ENCODE measurements around the gene CLMN.

Gene CLMN, protein sequence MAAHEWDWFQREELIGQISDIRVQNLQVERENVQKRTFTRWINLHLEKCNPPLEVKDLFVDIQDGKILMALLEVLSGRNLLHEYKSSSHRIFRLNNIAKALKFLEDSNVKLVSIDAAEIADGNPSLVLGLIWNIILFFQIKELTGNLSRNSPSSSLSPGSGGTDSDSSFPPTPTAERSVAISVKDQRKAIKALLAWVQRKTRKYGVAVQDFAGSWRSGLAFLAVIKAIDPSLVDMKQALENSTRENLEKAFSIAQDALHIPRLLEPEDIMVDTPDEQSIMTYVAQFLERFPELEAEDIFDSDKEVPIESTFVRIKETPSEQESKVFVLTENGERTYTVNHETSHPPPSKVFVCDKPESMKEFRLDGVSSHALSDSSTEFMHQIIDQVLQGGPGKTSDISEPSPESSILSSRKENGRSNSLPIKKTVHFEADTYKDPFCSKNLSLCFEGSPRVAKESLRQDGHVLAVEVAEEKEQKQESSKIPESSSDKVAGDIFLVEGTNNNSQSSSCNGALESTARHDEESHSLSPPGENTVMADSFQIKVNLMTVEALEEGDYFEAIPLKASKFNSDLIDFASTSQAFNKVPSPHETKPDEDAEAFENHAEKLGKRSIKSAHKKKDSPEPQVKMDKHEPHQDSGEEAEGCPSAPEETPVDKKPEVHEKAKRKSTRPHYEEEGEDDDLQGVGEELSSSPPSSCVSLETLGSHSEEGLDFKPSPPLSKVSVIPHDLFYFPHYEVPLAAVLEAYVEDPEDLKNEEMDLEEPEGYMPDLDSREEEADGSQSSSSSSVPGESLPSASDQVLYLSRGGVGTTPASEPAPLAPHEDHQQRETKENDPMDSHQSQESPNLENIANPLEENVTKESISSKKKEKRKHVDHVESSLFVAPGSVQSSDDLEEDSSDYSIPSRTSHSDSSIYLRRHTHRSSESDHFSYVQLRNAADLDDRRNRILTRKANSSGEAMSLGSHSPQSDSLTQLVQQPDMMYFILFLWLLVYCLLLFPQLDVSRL

DNA sequence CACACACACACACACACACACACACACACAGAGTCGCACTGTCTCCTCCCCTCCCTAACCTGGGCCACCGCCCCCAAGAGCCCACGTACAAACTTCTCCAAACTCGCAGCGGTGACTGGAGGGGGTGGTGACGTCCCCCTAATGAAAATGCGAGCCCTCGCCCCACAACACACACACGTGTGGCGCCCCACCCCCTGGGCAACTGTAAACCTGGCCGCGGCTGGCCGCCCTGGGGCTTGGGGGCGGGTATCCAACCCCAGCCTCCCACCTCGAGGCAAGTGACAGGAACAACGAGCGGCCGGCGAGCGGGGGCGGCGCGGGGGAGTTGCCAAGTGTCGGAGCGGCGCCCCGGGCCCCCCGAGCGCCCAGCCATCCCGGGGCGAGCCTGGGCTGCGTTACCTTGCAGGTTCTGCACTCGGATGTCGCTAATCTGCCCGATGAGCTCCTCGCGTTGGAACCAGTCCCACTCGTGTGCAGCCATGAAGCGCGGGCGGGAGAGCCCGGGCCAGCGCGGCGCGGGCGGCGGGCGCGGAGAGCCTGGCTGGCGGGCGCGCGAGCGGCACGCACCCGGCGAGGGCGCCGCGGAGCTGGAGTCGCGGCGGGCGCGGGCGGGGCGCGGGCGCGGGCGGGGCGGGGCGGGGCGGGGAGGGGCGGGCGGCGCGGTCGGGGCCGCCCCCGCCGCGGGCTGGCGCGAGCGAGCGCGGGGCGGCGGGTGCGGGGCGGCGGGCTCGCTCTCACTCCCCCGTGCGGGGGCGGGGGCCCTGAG, at the start of gene CLMN:
Gene CLMN, minus strand, starts transcription at position 597 of the 766 bp plus-strand sequence. Its CDS starts 116 bp downstream, at position 481.
- peak; percentile 52 for DNase-seq

DNA sequence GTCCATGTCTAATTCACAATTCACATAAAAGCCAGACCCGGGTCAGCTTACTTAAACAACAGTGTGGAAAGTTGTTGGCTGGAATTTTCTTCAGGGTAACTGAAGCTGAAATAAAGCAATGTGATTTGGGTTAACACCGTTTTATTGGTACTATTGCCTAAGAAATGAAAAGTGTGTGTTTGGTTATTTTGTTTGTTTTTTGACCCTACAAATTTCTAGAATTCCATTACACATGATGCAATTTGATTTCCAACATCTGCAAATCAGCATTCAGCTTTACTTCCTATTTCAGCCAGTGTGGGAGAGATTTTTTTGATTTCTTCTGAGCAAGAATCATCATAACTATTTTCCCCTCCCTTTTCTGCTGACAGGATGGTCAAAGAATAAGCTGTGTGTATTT, 45.7 kb upstream of the CLMN start:
- no peak for DNase-seq

DNA sequence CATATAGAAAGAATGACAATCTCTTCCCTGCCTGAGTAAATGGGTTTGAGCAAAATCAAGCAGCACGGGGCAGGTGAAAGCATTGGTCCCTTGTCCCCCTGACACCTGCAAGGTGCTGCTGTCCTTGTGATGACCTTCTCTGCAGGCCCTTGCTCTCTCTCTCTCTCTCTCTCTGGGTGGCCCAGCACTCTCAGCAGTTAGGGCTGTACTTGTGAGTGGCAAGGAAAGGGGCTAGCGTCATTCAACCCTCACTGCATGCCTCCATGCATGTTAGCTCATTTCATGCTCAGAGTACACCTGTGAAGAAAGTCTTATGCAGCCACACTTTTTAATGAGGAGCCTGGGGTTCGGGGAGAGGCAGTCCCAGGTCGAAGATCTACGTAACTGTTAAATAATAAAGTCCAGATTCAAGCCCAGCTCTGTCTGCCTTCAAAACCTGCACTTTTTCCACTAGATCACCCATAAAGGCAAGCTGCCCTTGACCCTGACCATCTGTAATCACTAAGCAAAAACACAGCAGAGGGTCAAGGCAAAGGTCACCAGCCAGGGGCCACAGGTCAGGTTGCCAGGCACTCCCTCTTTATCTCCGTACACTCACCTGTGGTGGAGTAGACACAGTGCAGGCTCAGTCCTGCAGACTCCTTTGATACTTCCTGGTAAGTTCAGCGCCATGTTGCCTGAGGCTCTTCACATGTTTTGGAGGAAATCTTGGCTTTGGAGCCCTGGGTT, 44.9 kb upstream of the CLMN start:
- no peak for DNase-seq

DNA sequence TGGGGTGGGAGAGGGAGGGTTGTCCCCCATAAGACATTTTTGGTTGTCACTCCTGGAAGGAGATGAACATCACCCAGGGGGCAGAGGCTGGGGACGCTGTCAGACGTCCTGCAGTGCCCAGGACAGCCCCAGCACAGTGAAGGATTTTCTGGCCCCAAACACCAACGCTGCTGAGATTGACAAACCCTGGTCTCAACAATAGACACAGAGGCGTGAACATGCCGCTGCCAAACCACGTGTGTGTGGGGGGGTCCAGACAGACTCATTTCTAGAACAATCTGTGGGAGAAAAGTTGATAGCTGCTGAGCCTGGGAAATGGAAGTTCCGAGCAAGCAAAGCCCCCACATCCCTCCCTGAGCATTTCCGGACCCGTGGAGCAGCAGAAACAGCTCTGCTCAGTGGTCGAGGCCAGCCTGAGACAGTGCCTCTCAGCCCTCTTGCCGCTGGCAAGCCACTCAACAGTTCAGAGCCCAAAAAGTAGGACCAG, 43.8 kb upstream of the CLMN start:
- no peak for DNase-seq

DNA sequence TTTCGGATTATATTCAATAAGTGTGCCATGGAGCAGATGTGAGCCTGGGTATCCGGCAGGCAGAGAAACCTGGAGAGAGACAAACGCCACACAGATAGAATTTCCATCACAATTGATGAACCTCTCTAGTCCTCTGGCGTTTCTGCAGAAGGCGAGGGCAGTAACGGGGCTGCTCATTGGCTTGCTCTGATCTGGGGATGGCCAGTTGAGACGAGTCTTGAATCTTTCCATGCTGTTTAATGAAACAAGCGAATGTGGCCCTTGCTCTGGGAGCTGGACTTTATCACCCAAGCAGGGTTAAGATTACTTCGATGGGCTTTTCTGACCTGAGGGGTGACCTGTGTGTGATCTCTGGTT, 42.4 kb upstream of the CLMN start:
- no peak for DNase-seq

DNA sequence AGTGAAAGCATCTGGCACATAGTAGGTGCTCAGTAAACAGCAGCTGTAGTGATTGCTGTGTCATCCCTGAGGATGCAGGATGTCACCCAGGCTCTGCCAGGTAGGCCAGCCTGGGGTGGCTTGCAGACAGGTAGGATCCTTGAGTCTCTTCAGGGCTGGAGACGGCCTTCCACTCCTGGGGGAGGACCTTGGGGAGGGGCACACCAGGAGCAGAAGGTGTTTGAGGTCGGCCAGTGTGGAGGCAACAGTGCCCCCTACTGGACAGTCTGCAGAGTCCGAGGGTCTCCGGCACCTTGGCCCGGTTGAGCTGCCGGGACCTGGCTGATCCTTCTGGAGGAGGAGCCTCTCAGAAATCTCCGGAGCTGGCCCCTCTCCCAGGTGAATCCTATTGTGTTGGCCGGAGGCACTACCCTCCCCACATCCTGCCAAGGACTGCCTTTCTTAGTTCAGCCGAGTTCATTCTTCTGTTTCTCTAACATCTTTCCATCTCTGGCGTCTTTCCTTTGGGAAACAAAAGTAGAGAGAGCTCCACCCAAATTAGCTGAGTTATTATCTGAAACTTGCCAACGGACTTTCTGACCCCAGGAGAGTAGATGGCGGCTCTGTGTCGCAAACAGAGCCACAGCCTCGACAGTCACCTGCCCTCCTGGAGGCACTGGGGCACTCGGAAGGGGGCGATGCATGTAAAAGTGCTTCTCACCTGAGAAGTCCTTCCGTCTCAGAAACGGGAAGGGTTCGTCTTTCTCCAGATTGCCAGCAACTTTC, 41.8 kb upstream of the CLMN start:
- DNase-seq, result peak; percentile 30

DNA sequence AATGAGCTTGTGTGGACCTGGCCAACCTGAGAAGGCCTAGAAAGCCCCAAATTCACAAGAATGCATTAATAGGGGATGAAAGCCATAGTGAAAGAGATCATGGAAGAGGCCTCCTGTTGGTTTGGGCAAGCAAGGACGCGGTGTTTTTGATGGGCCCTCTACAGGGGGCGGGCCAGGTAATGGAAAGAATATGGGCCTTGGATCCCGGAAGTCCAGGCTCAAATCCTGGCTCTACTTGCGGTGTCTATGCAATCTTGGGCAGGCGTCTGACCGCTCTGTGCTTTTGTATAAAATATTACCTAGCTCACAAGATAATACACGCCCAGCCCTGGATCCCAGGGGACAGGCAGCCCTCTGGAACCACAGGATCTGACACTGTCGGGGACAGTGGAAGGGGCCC, 41.1 kb upstream of the CLMN start:
- no peak for DNase-seq

DNA sequence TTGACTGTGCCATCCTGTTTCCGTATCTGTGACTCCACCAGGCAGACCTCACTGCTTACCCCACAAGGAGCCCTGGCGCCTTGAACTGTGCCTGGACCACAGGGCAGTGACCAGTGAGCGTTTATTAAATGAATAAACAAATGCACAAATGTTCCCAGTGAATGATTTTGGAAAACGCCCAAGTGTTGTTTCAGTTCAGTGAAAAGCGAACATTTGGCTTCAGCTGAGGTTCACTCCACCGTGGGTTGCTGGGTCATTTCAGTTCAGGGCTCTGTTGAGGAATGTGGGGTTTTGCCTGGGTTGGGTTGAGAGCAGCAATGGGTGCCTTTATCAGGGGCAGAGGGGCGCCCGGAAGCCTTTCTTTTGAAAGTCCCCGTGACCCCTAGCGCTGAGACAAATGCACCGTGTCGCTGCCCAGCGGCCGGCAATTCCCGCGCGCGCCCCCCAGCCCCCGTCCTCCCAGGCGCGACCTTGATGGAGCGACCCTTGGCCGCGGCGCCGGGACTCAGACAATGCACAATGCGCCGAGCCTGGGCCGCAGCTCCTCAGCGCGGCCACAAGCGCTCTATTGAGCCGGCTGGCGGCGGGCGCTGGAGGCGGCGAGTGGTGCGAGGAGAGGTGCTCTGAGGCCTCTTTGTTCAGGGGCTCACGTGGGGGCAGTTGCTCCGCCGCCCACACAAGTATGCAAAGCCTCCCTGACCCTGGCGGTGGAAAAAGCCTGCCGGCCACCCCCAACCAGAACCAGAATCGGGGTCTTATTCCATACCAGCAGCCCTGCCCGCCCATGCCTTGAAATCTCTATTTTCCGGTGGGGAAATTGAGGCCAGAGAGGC, 40.5 kb upstream of the CLMN start:
- DNase-seq, result no peak

DNA sequence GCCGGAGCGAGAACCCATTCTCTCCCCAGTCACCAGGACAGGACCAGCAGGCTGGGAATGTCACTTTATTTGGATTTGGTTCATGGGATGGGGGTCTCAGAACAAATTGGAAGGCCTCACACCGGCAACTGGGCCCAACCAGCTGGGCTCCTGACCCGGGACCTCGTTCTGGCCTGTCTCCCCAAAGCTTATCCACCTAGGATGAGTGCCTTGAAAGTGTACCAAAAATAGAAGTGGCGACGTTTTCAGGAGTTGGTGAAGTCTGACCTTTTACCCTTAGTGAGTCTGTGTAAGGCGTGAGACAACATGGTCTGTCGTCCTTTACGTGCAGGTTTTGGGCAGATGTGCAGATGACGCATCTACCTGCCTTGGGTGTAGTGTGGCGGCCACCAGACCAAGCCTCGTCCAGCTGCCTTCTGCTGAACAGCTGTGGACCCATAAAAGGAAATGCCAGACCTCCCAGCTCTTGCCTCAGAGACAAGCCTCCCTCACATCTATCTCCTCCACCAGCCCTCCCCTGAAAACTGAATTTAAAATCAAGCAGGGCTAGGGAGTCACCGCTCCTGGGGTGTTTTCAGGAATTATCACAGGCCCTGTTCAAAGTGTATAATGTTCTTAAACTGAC, 36.6 kb upstream of the CLMN start:
- no peak for DNase-seq

DNA sequence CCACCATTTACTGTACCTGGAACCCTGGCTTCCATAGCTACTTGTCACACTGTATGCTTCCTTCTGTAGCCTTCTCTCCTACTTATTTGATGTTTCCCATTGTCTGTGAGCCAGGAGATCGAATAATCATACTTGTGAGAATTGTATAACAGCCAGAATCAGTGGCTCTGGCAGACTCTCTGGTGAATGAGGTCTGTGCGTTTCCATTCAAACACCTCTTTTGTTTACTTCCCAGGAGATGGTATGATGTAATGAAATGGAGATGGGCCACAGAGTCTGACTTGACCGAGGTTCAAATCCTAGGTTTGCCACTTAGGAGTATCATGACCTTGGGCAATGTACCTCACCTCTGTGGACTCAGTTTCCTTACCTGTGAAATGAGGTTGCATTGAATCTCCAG, 35.7 kb upstream of the CLMN start:
- DNase-seq, result no peak

DNA sequence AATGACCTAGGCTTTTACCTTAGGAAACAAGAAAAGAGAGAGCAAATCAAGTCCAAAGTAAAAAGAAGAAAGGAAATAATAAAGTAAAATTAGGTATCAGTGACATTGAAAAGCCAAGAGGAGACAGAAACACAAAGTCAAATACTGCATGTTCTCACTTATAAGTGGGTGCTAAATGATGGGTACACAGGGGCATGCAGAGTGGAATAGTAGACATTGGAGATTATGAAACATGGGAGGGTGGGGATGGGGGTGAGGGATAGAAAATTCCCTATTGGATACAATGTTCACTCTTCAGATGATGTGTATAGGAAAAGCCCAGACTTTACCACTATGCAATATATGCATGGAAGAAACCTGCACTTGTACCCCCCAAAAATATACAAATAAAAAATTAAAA, 35.1 kb upstream of the CLMN start:
- no peak for DNase-seq

DNA sequence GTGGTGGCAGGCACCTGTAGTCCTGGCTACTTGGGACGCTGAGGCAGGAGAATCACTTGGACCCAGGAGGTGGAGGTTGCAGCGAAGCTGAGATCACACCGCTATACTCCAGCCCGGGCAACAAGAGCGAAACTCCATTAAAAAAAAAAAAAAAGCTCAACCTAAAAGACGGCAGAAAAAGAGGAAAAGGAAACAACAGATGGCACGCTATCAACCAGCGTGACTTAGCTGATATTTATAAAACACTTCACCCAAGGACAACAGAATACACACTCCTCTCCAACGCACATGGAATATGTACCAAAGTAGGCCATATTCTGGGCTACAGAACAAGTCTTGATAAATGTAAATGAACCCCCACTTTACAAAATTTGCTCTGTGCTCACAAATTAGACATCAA, 34.0 kb upstream of the CLMN start:
- DNase-seq, result no peak

DNA sequence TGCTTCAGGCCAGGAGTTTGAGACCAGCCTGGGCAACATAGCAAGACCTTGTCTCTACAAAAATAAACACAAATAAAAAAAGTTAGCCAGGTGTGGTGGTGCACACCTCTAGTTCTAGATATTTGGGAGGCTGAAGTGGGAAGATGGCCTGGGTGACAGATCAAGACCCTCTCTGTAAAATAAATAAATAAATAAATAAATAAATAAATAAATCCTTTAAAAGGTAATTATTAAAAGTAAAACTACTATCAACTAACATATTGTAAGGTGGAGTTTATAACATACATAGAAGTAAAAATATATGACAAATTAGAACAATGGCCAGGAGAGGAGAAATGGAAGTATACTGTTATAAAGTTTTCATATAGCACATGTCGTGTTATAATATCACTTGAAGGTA, 33.3 kb upstream of the CLMN start:
- no peak for DNase-seq

DNA sequence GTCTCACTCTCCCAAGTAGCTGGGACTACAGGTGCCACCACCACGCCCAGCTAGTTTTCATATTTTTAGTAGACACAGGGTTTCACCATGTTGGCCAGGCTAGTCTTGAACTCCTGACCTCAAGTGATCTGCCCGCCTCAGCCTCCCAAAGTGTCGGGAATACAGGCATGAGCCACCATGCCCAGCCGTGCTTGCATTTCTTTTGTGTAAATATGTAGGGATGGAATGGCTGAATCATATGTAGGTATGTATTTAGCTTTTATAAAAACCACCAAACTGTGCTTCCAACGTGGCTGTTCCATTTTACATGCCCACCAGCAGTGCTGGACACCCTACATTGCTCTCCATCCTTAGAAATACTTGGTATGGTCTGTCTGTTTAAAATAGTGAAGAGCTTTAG, 32.8 kb upstream of the CLMN start:
- DNase-seq, result no peak

DNA sequence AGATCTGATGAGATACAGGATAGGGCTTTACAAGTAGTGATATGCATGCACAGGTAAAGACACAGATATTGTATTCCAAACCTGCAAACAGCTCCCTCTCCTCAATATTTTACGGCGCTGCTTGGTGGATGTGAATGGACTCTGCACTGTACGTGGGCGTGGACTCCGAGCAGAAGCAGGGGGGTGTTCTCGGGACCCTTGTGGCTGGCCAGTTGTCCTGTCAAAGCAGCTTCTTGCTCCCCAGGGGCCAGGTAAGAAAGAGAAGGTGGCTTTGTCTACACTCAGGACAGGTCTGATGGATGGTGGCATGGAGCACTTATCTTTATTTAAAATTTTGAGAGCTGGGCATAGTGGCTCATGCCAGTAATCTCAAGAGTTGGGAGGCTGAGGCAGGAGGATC, 29.5 kb upstream of the CLMN start:
- DNase-seq, result no peak

DNA sequence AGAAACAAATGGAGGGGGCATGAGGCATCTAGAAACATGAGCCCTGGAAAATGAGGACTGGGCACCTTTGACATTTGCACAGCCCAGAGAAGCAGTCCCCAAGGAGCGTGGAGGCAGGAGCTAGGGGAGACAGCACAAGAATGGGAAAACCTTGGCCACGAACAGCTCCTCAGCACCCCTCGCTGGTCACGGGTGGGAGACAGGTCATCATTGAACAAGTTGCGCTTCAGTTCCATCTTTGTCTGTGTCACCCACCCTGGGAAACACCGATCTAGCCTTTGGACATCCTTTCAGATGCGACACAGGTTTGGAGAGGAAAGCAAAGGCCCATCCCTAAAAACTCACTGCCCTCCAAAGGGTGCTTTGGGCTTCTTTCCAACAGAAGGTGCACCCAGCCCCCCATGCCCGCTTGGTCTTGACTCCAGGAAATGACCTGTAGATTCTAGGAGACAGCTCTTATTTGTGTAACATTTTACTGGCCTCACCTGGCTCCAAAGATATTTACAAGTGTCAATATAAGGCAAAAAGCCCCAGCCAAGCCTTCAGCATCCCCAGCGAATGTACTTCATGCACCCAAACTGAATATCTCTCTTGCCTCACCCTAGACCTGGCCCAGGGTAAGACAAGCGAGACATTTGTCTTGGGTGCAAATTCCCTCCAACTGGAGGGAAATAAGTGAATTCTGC, 28.8 kb upstream of the CLMN start:
- DNase-seq, result no peak

DNA sequence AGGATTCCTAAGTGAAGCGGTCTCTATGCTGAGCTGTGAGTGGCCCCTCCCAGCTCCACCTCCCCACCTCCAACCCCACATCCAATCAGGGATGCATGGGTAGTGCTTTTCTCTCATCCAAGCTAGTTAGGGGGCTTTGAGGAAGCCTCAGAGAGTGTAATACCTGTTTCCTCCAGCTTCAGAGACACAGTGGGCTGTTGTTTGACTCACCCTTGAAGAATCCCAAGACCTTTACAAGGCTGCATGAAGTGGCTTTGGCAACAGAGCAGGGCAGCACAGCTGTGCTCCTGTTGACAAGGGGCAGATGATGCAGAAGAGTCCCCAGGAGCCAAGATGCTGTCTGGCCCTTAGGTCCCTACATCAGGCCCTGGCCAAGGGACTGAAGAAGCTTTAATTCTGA, 27.1 kb upstream of the CLMN start:
- no peak for DNase-seq

DNA sequence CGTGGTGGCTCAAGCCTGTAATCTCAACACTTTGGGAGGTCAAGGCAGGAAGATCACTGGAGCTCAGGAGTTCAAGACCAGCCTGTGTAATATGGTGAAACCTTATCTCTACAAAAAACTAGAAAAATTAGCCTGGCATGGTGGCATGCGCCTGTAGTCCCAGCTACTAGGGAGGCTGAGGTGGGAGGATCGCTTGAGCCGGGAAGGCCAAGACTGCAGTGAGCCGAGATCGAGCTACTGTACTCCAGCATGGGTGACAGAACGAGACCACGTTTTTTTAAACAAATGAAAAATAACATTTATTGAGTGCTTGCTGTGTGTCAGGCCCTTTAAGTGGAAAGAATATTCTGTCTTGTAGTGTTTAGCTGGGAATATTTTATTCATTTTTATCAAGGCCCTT, 26.6 kb upstream of the CLMN start:
- DNase-seq, result no peak

DNA sequence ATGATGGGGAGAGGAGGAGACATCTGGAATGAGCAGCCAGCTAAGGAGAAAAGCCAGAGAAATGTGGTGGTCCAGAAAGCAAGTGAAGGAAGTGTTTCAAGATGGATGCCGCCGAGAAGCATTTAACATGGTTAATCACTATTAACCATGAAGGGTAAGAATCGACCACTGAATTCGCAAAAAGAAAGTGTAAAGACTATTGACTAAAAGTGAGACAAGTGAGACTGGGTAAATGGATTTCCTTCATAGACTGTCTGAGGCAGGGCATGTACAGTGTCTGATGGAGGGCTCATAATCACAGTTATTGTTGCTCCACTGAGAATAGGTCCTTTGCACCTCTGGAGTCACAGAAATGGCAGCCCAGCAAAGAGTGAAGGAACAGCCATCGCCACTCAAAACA, 25.3 kb upstream of the CLMN start:
- DNase-seq, result no peak

DNA sequence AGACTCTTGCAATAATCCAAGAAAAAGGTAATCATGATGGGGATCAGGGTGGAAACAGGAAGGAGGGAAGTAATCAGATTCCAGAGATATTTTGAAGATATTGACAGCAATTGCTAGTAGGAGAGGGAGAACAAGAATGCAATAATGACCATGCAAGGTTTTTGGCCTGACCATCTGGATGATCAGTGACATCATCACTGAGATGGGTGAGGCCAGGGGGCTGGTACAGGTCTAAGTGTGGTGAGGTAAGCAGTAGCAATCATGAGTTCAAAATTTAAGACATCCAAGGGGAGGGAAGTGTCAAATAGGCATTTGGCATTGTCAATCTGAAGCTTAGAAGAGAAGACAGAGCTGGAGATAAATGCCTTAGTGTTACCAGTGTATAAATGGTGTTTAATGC, 24.8 kb upstream of the CLMN start:
- DNase-seq, result no peak

Measured in NCI-H1694 (cell line).